Measurements from ENCODE around the gene EMX2.

The EMX2 gene

GRCh38 chr10:117536866-117537435, 5.6 kb upstream of the EMX2 start:
- Histone ChIP-seq H3K4me1 (ENCODE audit: insufficient read depth, insufficient read length) (peaks cover 11% of the 10 kb centered on the region), H3K36me3 (ENCODE audit: insufficient read depth, insufficient read length, low read length) (no peaks in the 10 kb centered on the region), H3K4me3 (ENCODE audit: insufficient read length, low read depth) (peak overlapping the region; percentile 42), H3K27me3 (ENCODE audit: insufficient read depth, insufficient read length) (peaks cover 100% of the 10 kb centered on the region), H3K9ac (ENCODE audit: insufficient read length, low read depth) (peak overlapping the region; percentile 83), H3K9me3 (ENCODE audit: insufficient read depth, low read length) (no peaks in the 10 kb centered on the region)
- TF ChIP-seq SUZ12 (IDR thresholded peaks at IDR 0.05; ENCODE audit: extremely low read depth, insufficient read depth, insufficient read length) (peak; percentile 12), ZNF274 (IDR thresholded peaks at IDR 0.05; ENCODE audit: low read depth, low read length) (no peak)
- DNase-seq (ENCODE audit: low read depth, low spot score) = no peak

GRCh38 chr10:117537436-117537903, 5.1 kb upstream of the EMX2 start:
- peaks cover 11% of the 10 kb centered on the region for H3K4me1 ChIP-seq (ENCODE audit: insufficient read depth, insufficient read length)
- no peak for DNase-seq (ENCODE audit: low read depth, low spot score)
- H3K36me3 ChIP-seq (ENCODE audit: insufficient read depth, insufficient read length, low read length) = no peaks in the 10 kb centered on the region
- TF ChIP-seq SUZ12 (IDR thresholded peaks at IDR 0.05; ENCODE audit: extremely low read depth, insufficient read depth, insufficient read length) = peak; percentile 20
- no peak for TF ChIP-seq ZNF274 (IDR thresholded peaks at IDR 0.05; ENCODE audit: low read depth, low read length)
- no peak for TF ChIP-seq YY1 (IDR thresholded peaks at IDR 0.05; ENCODE audit: insufficient read depth, insufficient read length)
- H3K4me3 ChIP-seq (ENCODE audit: insufficient read length, low read depth) = peak overlapping the region; percentile 42
- H3K27me3 ChIP-seq (ENCODE audit: insufficient read depth, insufficient read length) = peaks cover 100% of the 10 kb centered on the region
- H3K9me3 ChIP-seq (ENCODE audit: insufficient read depth, low read length) = no peaks in the 10 kb centered on the region
- H3K9ac ChIP-seq (ENCODE audit: insufficient read length, low read depth) = peak overlapping the region; percentile 83

- peak overlapping the region; percentile 42 for H3K4me3 ChIP-seq (ENCODE audit: insufficient read length, low read depth)
- H3K36me3 ChIP-seq (ENCODE audit: insufficient read depth, insufficient read length, low read length) = no peaks in the 10 kb centered on the region
- H3K27me3 ChIP-seq (ENCODE audit: insufficient read depth, insufficient read length) = peaks cover 98% of the 10 kb centered on the region
- peaks cover 6% of the 10 kb centered on the region for H3K4me1 ChIP-seq (ENCODE audit: insufficient read depth, insufficient read length)
- H3K9ac ChIP-seq (ENCODE audit: insufficient read length, low read depth) = no peak overlapping the region
- no peaks in the 10 kb centered on the region for H3K9me3 ChIP-seq (ENCODE audit: insufficient read depth, low read length)
- DNase-seq (ENCODE audit: low read depth, low spot score) = no peak
- TF ChIP-seq ZNF274 (IDR thresholded peaks at IDR 0.05; ENCODE audit: low read depth, low read length) = no peak
- TF ChIP-seq YY1 (IDR thresholded peaks at IDR 0.05; ENCODE audit: insufficient read depth, insufficient read length) = no peak
- TF ChIP-seq SUZ12 (IDR thresholded peaks at IDR 0.05; ENCODE audit: extremely low read depth, insufficient read depth, insufficient read length) = no peak
Observed at GRCh38 chr10:117537904-117538524, 4.5 kb upstream of the EMX2 start.

- Histone ChIP-seq H3K4me3 (ENCODE audit: insufficient read length, low read depth) (no peak overlapping the region), H3K9me3 (ENCODE audit: insufficient read depth, low read length) (no peaks in the 10 kb centered on the region), H3K36me3 (ENCODE audit: insufficient read depth, insufficient read length, low read length) (no peaks in the 10 kb centered on the region), H3K27me3 (ENCODE audit: insufficient read depth, insufficient read length) (peaks cover 98% of the 10 kb centered on the region), H3K9ac (ENCODE audit: insufficient read length, low read depth) (no peak overlapping the region), H3K4me1 (ENCODE audit: insufficient read depth, insufficient read length) (peaks cover 6% of the 10 kb centered on the region)
- no peak for TF ChIP-seq SUZ12 (IDR thresholded peaks at IDR 0.05; ENCODE audit: extremely low read depth, insufficient read depth, insufficient read length)
- TF ChIP-seq ZNF274 (IDR thresholded peaks at IDR 0.05; ENCODE audit: low read depth, low read length) = no peak
- no peak for TF ChIP-seq YY1 (IDR thresholded peaks at IDR 0.05; ENCODE audit: insufficient read depth, insufficient read length)
- no peak for DNase-seq (ENCODE audit: low read depth, low spot score)
Observed at GRCh38 chr10:117539361-117539773, 3.2 kb upstream of the EMX2 start.

GRCh38 chr10:117539903-117540639, 2.5 kb upstream of the EMX2 start:
- TF ChIP-seq SUZ12 (IDR thresholded peaks at IDR 0.05; ENCODE audit: extremely low read depth, insufficient read depth, insufficient read length) (no peak), ZNF274 (IDR thresholded peaks at IDR 0.05; ENCODE audit: low read depth, low read length) (no peak), YY1 (IDR thresholded peaks at IDR 0.05; ENCODE audit: insufficient read depth, insufficient read length) (no peak)
- DNase-seq (ENCODE audit: low read depth, low spot score) = no peak

GRCh38 chr10:117540640-117541404, 1.7 kb upstream of the EMX2 start:
- Histone ChIP-seq H3K4me3 (ENCODE audit: insufficient read length, low read depth) (no peak overlapping the region), H3K27me3 (ENCODE audit: insufficient read depth, insufficient read length) (peaks cover 98% of the 10 kb centered on the region), H3K36me3 (ENCODE audit: insufficient read depth, insufficient read length, low read length) (no peaks in the 10 kb centered on the region), H3K9ac (ENCODE audit: insufficient read length, low read depth) (no peak overlapping the region), H3K9me3 (ENCODE audit: insufficient read depth, low read length) (no peaks in the 10 kb centered on the region), H3K4me1 (ENCODE audit: insufficient read depth, insufficient read length) (peaks cover 5% of the 10 kb centered on the region)
- no peak for DNase-seq (ENCODE audit: low read depth, low spot score)
- no peak for TF ChIP-seq ZNF274 (IDR thresholded peaks at IDR 0.05; ENCODE audit: low read depth, low read length)
- no peak for TF ChIP-seq SUZ12 (IDR thresholded peaks at IDR 0.05; ENCODE audit: extremely low read depth, insufficient read depth, insufficient read length)
- no peak for TF ChIP-seq YY1 (IDR thresholded peaks at IDR 0.05; ENCODE audit: insufficient read depth, insufficient read length)

More at GRCh38 chr10:117539903-117540639, 2.5 kb upstream of the EMX2 start:
- Histone ChIP-seq H3K36me3 (ENCODE audit: insufficient read depth, insufficient read length, low read length) (no peaks in the 10 kb centered on the region), H3K9me3 (ENCODE audit: insufficient read depth, low read length) (no peaks in the 10 kb centered on the region), H3K4me3 (ENCODE audit: insufficient read length, low read depth) (no peak overlapping the region), H3K27me3 (ENCODE audit: insufficient read depth, insufficient read length) (peaks cover 98% of the 10 kb centered on the region), H3K4me1 (ENCODE audit: insufficient read depth, insufficient read length) (peaks cover 6% of the 10 kb centered on the region), H3K9ac (ENCODE audit: insufficient read length, low read depth) (no peak overlapping the region)

Measured in NT2/D1 (cell line).